HG03139 (cell line): ENCODE results near the gene OLR1.
"Not testable (repeated sequence)": the region's sequence is repeated elsewhere in the genome, so short reads cannot be mapped to it uniquely, and the experiment has no call there.

Experiments used
- ATAC-seq: cut with Tn5 transposase; IDR thresholded peaks from one replicate; pipeline ENCODE4 v1.9.1; 2021; ENCODE audit not compliant: unreplicated experiment

Gene OLR1

GRCh38 chr12:10171973-10172728, at the start of gene OLR1:
Gene OLR1, minus strand, starts transcription at chr12:10172132. Its CDS starts 55 bp downstream, at chr12:10172077.
- ATAC-seq = no peak

- no peak for ATAC-seq
These were observed 48.6 kb upstream of the OLR1 start for GRCh38 chr12:10220398-10221077.

- no peak for ATAC-seq
These were observed 46.1 kb upstream of the OLR1 start for GRCh38 chr12:10218021-10218420.

- not testable (repeated sequence) for ATAC-seq
These were observed 44.0 kb upstream of the OLR1 start for GRCh38 chr12:10215946-10216345.

GRCh38 chr12:10215436-10215835, 43.5 kb upstream of the OLR1 start:
- ATAC-seq = no peak

- ATAC-seq = no peak
These were observed 42.9 kb upstream of the OLR1 start for GRCh38 chr12:10214895-10215267.

GRCh38 chr12:10214136-10214894, 42.4 kb upstream of the OLR1 start:
- no peak for ATAC-seq

GRCh38 chr12:10213168-10214135, 41.5 kb upstream of the OLR1 start:
- no peak for ATAC-seq

GRCh38 chr12:10212739-10213131, 40.8 kb upstream of the OLR1 start, which contains the start of gene GABARAPL1:
Gene GABARAPL1, plus strand, starts transcription at chr12:10212877. Its CDS starts 253 bp downstream, at chr12:10213130.
- no peak for ATAC-seq

- ATAC-seq = peak; percentile 56
These were observed 40.2 kb upstream of the OLR1 start for GRCh38 chr12:10211940-10212738.

GRCh38 chr12:10211101-10211939, 39.4 kb upstream of the OLR1 start:
- ATAC-seq = no peak

GRCh38 chr12:10210225-10210624, 38.3 kb upstream of the OLR1 start:
- ATAC-seq = no peak

- no peak for ATAC-seq
These were observed 35.2 kb upstream of the OLR1 start for GRCh38 chr12:10207136-10207535.

- ATAC-seq = no peak
These were observed 33.4 kb upstream of the OLR1 start for GRCh38 chr12:10205220-10205807.

GRCh38 chr12:10204495-10204894, 32.6 kb upstream of the OLR1 start:
- ATAC-seq = not testable (repeated sequence)

GRCh38 chr12:10197879-10198278, 25.9 kb upstream of the OLR1 start:
- no peak for ATAC-seq

GRCh38 chr12:10196210-10196609, 24.3 kb upstream of the OLR1 start:
- peak; percentile 83 for ATAC-seq

GRCh38 chr12:10194160-10194670, 22.3 kb upstream of the OLR1 start:
- ATAC-seq = no peak
